Ovary (tissue), 3 donors: ENCODE results near the gene SPATA45.

Experiments
- CTCF ChIP-seq, 3 donors: fragments of 450-650 bp in 2 of 3; fragments of 200-600 bp in 1 of 3; IDR thresholded peaks; one replicate each; pipeline versions ENCODE4 v1.5.1 to v1.8.0; 2016 to 2022; ENCODE audit warnings: antibody characterized with exemption in 3 of 3, mild to moderate bottlenecking in 1 of 3
- POLR2A ChIP-seq: fragments of 450-650 bp; IDR thresholded peaks from one replicate; pipeline ENCODE4 v1.6.1; 2017; ENCODE audit warnings: antibody characterized with exemption, mild to moderate bottlenecking, moderate library complexity
- donor health status: DM: no; HTN: no; CAD: no.

GRCh38 chr1:212892108-212892507 lies 44.7 kb upstream of the SPATA45 start:
- TF ChIP-seq CTCF (IDR thresholded peaks at IDR 0.05), result no peak
- TF ChIP-seq POLR2A, result no peak
